ENCODE measurements around the gene NKPD1. TPM values are rescaled to one million over a fixed set of nuclear protein-coding genes. Genes with fewer than 3 reads are reported as not detected.

Gene NKPD1
- polyA plus RNA-seq, 2 of the 4 experiments (the other 2 are of a cell fraction), result 0.12 to 0.15 TPM

DNA sequence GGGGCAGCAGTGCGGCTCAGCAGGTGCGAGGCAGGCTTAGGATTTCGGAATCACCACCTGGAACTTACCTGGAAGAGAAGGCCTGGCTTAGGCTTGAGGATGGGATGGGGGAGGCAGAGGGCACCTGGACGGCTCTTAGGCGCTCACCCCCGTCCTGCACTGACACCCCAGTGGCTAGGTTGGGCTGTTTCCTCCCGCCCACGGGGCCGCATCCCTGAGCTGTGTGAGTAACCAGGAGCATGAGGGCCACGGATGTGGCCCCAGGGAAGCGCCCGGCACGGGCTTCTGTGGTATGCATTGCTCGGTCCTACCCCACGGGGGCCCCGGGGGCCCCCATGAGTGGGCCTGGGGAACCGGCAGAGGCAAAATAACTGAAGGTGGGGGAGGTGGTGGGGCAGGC is 2.4 kb upstream of the NKPD1 start:
- 93% methylated on average over 8 of the region's 17 CpGs for WGBS (ENCODE audit: missing lambda C conversion rate)
- CTCF ChIA-PET, result interaction anchor here (1.2 to 2.5 kb wide), 3 partner anchors 9 to 24 kb away, joined by 3 to 9 read pairs (median 3); no protein-coding TSS in a partner anchor
- Histone ChIP-seq H3K4me1 (0 out of 3 replicates have a peak, but pooled peaks cover 4% of the 10 kb centered on the region), H3K27ac (no peak overlapping the region), H3K9me3 (no peaks in the 10 kb centered on the region), H3K4me2 (no peak overlapping the region), H3K4me3 (no peak overlapping the region)
- TF ChIP-seq SREBF2 (IDR thresholded peaks at IDR 0.05) (no peak), HEYL (CRISPR knock-in tag; IDR thresholded peaks at IDR 0.05) (no peak), RFX5 (IDR thresholded peaks at IDR 0.05) (no peak), EHMT2 (IDR thresholded peaks at IDR 0.05; ENCODE audit: low read depth) (no peak), CHD4 (IDR thresholded peaks at IDR 0.05; ENCODE audit: borderline replicate concordance) (no peak)
- TF ChIP-seq, protein P1, sequence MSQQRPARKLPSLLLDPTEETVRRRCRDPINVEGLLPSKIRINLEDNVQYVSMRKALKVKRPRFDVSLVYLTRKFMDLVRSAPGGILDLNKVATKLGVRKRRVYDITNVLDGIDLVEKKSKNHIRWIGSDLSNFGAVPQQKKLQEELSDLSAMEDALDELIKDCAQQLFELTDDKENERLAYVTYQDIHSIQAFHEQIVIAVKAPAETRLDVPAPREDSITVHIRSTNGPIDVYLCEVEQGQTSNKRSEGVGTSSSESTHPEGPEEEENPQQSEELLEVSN (IDR thresholded peaks at IDR 0.05; ENCODE audit: borderline replicate concordance, low read depth), result no peak
- TF ChIP-seq, protein P2, sequence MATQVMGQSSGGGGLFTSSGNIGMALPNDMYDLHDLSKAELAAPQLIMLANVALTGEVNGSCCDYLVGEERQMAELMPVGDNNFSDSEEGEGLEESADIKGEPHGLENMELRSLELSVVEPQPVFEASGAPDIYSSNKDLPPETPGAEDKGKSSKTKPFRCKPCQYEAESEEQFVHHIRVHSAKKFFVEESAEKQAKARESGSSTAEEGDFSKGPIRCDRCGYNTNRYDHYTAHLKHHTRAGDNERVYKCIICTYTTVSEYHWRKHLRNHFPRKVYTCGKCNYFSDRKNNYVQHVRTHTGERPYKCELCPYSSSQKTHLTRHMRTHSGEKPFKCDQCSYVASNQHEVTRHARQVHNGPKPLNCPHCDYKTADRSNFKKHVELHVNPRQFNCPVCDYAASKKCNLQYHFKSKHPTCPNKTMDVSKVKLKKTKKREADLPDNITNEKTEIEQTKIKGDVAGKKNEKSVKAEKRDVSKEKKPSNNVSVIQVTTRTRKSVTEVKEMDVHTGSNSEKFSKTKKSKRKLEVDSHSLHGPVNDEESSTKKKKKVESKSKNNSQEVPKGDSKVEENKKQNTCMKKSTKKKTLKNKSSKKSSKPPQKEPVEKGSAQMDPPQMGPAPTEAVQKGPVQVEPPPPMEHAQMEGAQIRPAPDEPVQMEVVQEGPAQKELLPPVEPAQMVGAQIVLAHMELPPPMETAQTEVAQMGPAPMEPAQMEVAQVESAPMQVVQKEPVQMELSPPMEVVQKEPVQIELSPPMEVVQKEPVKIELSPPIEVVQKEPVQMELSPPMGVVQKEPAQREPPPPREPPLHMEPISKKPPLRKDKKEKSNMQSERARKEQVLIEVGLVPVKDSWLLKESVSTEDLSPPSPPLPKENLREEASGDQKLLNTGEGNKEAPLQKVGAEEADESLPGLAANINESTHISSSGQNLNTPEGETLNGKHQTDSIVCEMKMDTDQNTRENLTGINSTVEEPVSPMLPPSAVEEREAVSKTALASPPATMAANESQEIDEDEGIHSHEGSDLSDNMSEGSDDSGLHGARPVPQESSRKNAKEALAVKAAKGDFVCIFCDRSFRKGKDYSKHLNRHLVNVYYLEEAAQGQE (IDR thresholded peaks at IDR 0.05), result no peak
- ATAC-seq, result no peak
- FAIRE-seq, result no peak
- POLR2A ChIA-PET, result no interaction called here
- DNase-seq (ENCODE audit: low read depth in 1 of 2, low spot score in 1 of 2), result no peak

DNA sequence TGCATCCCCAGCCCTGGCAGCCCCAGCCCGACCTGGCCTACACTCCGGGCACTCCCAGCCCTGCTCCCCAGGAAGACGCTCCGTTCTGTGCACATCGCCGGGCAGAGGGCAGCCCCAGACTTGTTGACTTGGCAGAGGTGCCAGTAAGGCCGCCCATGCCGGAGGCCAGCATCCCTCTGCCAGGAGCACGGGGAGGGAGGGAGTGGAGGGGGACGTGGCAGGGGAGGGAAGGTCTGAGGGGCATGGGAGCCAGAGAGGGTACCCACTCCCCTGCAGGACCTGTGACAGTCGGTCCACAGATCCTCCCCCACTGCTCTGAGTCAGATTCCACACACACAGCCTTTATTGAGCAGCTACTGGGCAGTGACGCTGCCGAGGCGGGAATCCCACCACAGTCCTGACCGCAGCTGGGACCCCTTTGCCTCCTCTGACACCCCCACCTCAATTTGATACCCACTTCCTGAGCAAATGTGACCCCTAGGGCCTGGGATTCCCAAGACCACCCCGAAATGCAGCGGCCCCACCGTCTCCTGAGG is 1.9 kb upstream of the NKPD1 start:
- no peak overlapping the region for H3K4me3 ChIP-seq

More for the DNA sequence above, 1.9 kb upstream of the NKPD1 start:
- ATAC-seq, result no peak
- 77% methylated on average over 14 of the region's 18 CpGs for WGBS (ENCODE audit: missing lambda C conversion rate)
- Histone ChIP-seq H3K4me1 (0 out of 3 replicates have a peak, but pooled peaks cover 4% of the 10 kb centered on the region), H3K4me2 (no peak overlapping the region), H3K27ac (no peak overlapping the region), H3K9me3 (no peaks in the 10 kb centered on the region)
- CTCF ChIA-PET, result interaction anchor here (1.2 to 2.5 kb wide), 5 partner anchors 8 to 23 kb away, joined by 3 to 9 read pairs (median 5); no protein-coding TSS in a partner anchor
- FAIRE-seq, result no peak
- DNase-seq (ENCODE audit: low read depth in 1 of 2, low spot score in 1 of 2), result no peak
- no peak for TF ChIP-seq ZFP36 (IDR thresholded peaks at IDR 0.05; ENCODE audit: borderline replicate concordance, partially characterized antibody)
- TF ChIP-seq NR3C1 (IDR thresholded peaks at IDR 0.05), result no peak
- TF ChIP-seq EHMT2 (IDR thresholded peaks at IDR 0.05; ENCODE audit: low read depth), result no peak
- TF ChIP-seq, protein P3, sequence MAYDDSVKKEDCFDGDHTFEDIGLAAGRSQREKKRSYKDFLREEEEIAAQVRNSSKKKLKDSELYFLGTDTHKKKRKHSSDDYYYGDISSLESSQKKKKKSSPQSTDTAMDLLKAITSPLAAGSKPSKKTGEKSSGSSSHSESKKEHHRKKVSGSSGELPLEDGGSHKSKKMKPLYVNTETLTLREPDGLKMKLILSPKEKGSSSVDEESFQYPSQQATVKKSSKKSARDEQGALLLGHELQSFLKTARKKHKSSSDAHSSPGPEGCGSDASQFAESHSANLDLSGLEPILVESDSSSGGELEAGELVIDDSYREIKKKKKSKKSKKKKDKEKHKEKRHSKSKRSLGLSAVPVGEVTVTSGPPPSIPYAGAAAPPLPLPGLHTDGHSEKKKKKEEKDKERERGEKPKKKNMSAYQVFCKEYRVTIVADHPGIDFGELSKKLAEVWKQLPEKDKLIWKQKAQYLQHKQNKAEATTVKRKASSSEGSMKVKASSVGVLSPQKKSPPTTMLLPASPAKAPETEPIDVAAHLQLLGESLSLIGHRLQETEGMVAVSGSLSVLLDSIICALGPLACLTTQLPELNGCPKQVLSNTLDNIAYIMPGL (CRISPR knock-in tag; IDR thresholded peaks at IDR 0.05; ENCODE audit: borderline replicate concordance), result no peak
- no peak for TF ChIP-seq CHD2 (IDR thresholded peaks at IDR 0.05; ENCODE audit: low read length, partially characterized antibody)
- TF ChIP-seq SREBF2 (IDR thresholded peaks at IDR 0.05), result no peak
- TF ChIP-seq GATA3 (IDR thresholded peaks at IDR 0.05; ENCODE audit: borderline replicate concordance), result no peak
- TF ChIP-seq KDM1A (IDR thresholded peaks at IDR 0.05; ENCODE audit: low read depth), result no peak
- TF ChIP-seq POLR2A (IDR thresholded peaks at IDR 0.05; ENCODE audit: low read length), result no peak
- no peak for TF ChIP-seq ZSCAN20 (CRISPR knock-in tag; IDR thresholded peaks at IDR 0.05)
- TF ChIP-seq JUN (IDR thresholded peaks at IDR 0.05), result no peak
- TF ChIP-seq SMC3 (IDR thresholded peaks at IDR 0.05), result no peak
- TF ChIP-seq TFCP2L1 (CRISPR knock-in tag; IDR thresholded peaks at IDR 0.05), result no peak
- TF ChIP-seq, protein P4, sequence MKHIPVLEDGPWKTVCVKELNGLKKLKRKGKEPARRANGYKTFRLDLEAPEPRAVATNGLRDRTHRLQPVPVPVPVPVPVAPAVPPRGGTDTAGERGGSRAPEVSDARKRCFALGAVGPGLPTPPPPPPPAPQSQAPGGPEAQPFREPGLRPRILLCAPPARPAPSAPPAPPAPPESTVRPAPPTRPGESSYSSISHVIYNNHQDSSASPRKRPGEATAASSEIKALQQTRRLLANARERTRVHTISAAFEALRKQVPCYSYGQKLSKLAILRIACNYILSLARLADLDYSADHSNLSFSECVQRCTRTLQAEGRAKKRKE (CRISPR knock-in tag; IDR thresholded peaks at IDR 0.05; ENCODE audit: low read depth), result no peak
- TF ChIP-seq, protein P5, sequence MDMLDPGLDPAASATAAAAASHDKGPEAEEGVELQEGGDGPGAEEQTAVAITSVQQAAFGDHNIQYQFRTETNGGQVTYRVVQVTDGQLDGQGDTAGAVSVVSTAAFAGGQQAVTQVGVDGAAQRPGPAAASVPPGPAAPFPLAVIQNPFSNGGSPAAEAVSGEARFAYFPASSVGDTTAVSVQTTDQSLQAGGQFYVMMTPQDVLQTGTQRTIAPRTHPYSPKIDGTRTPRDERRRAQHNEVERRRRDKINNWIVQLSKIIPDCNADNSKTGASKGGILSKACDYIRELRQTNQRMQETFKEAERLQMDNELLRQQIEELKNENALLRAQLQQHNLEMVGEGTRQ (IDR thresholded peaks at IDR 0.05), result no peak
- TF ChIP-seq, protein P6, sequence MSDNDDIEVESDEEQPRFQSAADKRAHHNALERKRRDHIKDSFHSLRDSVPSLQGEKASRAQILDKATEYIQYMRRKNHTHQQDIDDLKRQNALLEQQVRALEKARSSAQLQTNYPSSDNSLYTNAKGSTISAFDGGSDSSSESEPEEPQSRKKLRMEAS (IDR thresholded peaks at IDR 0.05), result no peak
- TF ChIP-seq CHD4 (IDR thresholded peaks at IDR 0.05; ENCODE audit: borderline replicate concordance), result no peak
- no peak for TF ChIP-seq RNF2 (IDR thresholded peaks at IDR 0.05; ENCODE audit: borderline replicate concordance, low read depth)
- POLR2A ChIA-PET, result no interaction called here
